HEK293T (cell line): ENCODE data around the gene MYCBPAP.

ENCODE experiments used
- BHLHE40 ChIP-seq: fragments of 450-650 bp; IDR thresholded peaks from 2 replicates; pipeline ENCODE4 v1.6.1; 2016; ENCODE audit warnings: mild to moderate bottlenecking, moderate library complexity, borderline replicate concordance
- FOXA1 ChIP-seq: fragments of 450-650 bp; IDR thresholded peaks from 2 replicates; pipeline ENCODE4 v1.6.1; 2016; ENCODE audit warnings: mild to moderate bottlenecking
- HDGF ChIP-seq: fragments of 450-650 bp; IDR thresholded peaks from 2 replicates; pipeline ENCODE4 v1.6.1; 2017; ENCODE audit warnings: antibody characterized with exemption, borderline replicate concordance
- L3MBTL2 ChIP-seq: fragments of 450-650 bp; conservative IDR thresholded peaks from 2 replicates; pipeline ENCODE4 v1.6.1; 2016; ENCODE audit warnings: mild to moderate bottlenecking
- PKNOX1 ChIP-seq: fragments of 450-650 bp; IDR thresholded peaks from 2 replicates; pipeline ENCODE4 v1.6.1; 2016
- SUZ12 ChIP-seq: fragments of 450-650 bp; IDR thresholded peaks from 2 replicates; pipeline ENCODE4 v1.6.1; 2016; ENCODE audit warnings: mild to moderate bottlenecking
- TARDBP ChIP-seq: fragments of 450-650 bp; IDR thresholded peaks from 2 replicates; pipeline ENCODE4 v1.6.1; 2016

- TF ChIP-seq PKNOX1 = no peak
- TF ChIP-seq TARDBP = no peak
- TF ChIP-seq BHLHE40 = no peak
- TF ChIP-seq HDGF = no peak
- TF ChIP-seq FOXA1 = no peak
- no peak for TF ChIP-seq L3MBTL2
- TF ChIP-seq SUZ12 = no peak
Measured at GRCh38 chr17:50511058-50511457, 2.8 kb downstream of the MYCBPAP start.
